GM10847 (cell line): ENCODE results near the gene CEP131.

Experiments used
- POLR2A ChIP-seq: IDR thresholded peaks from 2 replicates; pipeline ENCODE4 v1.6.1; 2011; ENCODE audit not compliant: insufficient read length; ENCODE audit errors: extremely low read depth

Gene CEP131

DNA sequence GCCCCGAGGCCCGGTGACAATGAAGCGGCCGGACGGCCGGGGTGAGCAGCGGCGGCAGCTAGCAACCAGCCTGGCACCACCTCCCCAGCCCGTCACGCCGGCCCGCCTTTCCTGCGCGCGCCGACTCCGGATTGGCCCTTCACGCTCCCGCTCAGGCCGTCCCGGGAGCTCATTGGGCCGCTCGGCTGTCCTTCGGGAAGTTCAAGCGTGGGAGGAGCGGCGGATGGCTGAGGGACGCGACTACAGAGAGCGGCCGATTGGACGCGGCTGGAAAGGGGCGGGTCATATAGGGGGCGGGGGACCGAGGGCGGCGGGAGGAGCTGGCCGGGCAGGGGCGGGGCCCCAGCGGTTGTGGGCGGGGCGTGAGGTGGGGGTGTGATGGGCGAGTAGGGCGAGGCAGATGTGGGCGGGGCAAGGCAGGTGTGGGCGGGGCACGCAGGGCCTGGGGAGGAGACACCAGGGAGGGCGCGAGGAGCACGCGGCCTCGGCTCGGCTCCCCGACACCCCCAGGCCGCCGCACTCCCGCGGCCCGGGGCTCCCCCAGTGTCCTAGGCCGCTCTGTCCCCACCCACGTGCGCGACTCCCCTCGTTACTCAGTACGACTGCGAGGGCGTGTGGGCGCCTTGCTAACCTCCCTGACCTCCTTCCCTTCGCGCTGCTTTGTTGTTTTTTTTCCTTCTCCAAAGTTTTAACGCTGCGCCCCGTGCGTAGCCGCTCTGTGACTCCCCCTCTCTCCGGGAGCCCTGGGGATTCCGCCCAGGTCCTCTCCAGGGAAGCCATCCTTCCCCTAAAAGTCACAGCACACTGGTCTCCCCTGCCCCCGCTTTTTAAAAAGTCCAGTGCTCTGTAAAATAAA is at the start of gene CEP131:
CEP131 (minus strand) TSS at position 60 of the 856 bp plus-strand sequence. CDS start 2,909 bp downstream, outside the sequence.
- peak; percentile 36 for TF ChIP-seq POLR2A

DNA sequence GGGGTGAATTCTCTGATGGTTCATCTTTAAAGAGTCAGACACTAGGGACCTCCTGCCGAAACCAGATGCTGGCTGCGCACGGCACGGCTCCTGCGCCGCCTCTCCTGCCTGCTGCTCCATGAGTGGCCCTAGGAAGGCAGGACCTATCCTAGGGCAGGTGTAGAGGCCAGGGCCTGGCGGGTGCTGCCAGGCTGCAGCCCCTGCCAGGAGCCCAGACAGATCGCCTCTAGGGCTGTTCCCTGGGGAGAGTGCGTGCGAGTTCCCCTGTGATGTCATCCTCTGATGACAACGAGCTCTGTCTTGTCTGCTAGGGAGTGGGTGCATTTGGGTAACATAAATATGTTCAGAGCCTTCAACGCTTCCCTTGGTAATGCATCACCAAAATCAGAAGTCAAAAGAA is 48.5 kb upstream of the CEP131 start:
- no peak for TF ChIP-seq POLR2A

- TF ChIP-seq POLR2A = no peak
Observed at GRCh38 chr17:81270279-81270678, 47.5 kb upstream of the CEP131 start.

GRCh38 chr17:81267390-81268067 is 44.8 kb upstream of the CEP131 start:
- TF ChIP-seq POLR2A = no peak

DNA sequence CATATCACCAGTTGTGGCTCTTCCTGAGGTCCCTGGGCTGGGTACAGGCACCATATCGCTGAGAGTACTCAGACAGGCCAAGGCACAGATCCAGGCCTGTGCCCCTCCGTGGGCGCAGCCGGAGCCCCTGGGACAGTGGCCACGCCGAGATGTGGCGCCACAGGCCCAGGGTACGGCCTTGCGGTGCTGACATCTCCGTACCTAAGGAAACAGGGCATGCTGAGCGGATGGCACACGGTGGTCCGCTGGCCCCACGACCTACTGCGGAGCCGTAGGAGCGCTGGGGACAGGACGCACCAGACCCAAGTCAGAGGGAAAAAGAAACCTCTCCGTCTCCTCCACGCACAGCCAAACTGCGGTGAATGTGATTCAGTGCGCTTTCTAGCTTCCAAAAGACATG is 42.8 kb upstream of the CEP131 start:
- no peak for TF ChIP-seq POLR2A

GRCh38 chr17:81264640-81265039 is 41.9 kb upstream of the CEP131 start:
- no peak for TF ChIP-seq POLR2A

GRCh38 chr17:81263371-81264181 is 40.8 kb upstream of the CEP131 start:
- TF ChIP-seq POLR2A = no peak

- no peak for TF ChIP-seq POLR2A
Observed at GRCh38 chr17:81261582-81262336, 39.0 kb upstream of the CEP131 start.

- no peak for TF ChIP-seq POLR2A
Observed at GRCh38 chr17:81261096-81261495, 38.3 kb upstream of the CEP131 start.

DNA sequence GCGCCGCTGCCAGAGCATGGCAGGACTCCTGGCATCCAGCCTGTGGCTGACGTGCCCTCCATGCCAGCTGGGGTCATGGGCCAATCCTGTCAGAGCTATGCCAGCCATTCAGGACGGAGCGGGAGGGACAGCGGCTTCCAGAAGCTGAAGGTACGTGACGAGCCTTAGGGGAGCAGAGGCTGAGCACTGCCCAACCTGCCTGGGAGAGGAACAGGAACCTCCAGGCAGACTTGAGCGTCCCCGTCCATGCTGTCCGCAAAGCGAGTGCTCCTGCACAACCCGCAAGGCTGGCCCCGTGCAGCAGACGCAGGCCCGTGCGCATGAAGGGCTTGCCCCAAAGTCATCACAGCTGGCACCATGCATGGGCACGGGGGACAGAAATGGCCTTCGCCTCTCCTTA is 37.9 kb upstream of the CEP131 start:
- no peak for TF ChIP-seq POLR2A

GRCh38 chr17:81260171-81260570 is 37.4 kb upstream of the CEP131 start:
- TF ChIP-seq POLR2A = no peak

- TF ChIP-seq POLR2A = no peak
Observed at GRCh38 chr17:81259058-81259605, 36.4 kb upstream of the CEP131 start.

DNA sequence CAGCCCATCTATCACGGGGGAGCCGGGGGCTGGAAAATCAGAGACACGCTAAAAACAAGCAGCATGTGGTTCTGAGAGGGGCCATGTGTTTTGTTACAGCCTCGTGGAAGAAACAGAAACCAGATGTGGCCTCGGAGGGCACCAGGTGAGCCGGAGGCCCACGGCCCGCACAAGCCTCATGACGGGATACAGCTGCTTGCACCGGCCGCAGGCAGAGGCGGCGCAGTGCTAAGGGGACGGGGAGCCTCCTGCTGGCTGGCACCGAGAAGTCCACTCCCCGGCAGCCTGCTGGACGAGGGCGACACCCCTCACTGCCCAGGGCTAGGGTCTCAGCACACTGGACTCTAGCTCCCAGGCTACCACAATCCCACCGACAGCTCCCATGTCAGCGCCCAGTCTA is 35.5 kb upstream of the CEP131 start:
- TF ChIP-seq POLR2A = no peak

DNA sequence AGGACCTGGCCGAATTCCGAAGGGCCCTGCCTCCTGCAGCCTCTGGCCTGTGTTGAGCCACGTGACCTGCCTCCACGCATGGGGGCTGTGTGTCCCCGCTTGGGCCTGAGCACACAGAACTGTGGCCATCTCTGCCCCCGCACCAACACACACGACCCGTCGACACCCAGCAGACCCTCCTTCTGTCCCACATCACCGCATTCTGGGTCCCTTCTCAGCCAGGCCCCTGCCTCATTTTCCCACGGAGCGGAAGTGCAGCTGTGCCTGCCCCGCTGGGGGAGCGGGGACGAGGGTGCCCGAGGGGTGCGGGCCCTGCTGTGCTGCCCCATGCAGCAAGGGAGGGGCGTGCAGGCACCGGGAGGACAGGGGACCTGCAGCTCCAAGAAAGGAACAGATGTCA is 34.8 kb upstream of the CEP131 start:
- TF ChIP-seq POLR2A = no peak

- TF ChIP-seq POLR2A = no peak
Observed at GRCh38 chr17:81256616-81257015, 33.9 kb upstream of the CEP131 start.
